HEK293 (cell line): Measurements from ENCODE around the gene SERPINI1.

ENCODE experiments used
- CTCF ChIA-PET: fragments of 350-600 bp; formaldehyde crosslinking; extraction: SDS; loops from one replicate; lab custom pipeline; 2021; ENCODE audit warnings: antibody characterized with exemption; lab: Yijun Ruan, JAX
- POLR2A ChIA-PET: fragments of 300-600 bp; formaldehyde crosslinking; extraction: SDS; loops from one replicate; lab custom pipeline; 2020; ENCODE audit warnings: antibody characterized with exemption, inconsistent platforms; lab: Yijun Ruan, JAX
- H3K27ac ChIP-seq: fragments of 200-500 bp; sonication (Bioruptor generic); 2 replicates; pipeline ENCODE4 v1.5.1; 2014; ENCODE audit warnings: low read depth, low read length, control low read depth, inconsistent platforms; ENCODE audit errors: extremely low read depth
- H3K36me3 ChIP-seq, 2 experiments: fragments of 200-500 bp in 1 of 2; sonication (Bioruptor generic) in 1 of 2; 1 replicate in 1 of 2; 2 replicates in 1 of 2; pipeline ENCODE4 v1.5.1; 2014 to 2017; ENCODE audit warnings: inconsistent platforms in 2 of 2, low read length in 2 of 2; ENCODE audit not compliant: control insufficient read depth in 2 of 2, insufficient read depth in 1 of 2
- H3K4me1 ChIP-seq: fragments of 200-500 bp; sonication (Bioruptor generic); 2 replicates; pipeline ENCODE4 v1.5.1; 2014; ENCODE audit warnings: mild to moderate bottlenecking, low read length, inconsistent platforms; ENCODE audit not compliant: control insufficient read depth, insufficient read depth
- H3K4me3 ChIP-seq: 2 replicates; pipeline ENCODE4 v1.5.1; 2011; ENCODE audit warnings: low read depth, mild to moderate bottlenecking, control low read depth, low read length, moderate library complexity
- H3K9me3 ChIP-seq: fragments of 200-500 bp; sonication (Bioruptor generic); 2 replicates; pipeline ENCODE4 v1.5.1; 2014; ENCODE audit warnings: low read depth, low read length, inconsistent platforms; ENCODE audit not compliant: control insufficient read depth, insufficient read depth
- BCL11A ChIP-seq: fragments of 450-650 bp; formaldehyde crosslinking; IDR thresholded peaks from 2 replicates; pipeline ENCODE4 v1.5.1; 2016; ENCODE audit warnings: low read depth, missing biosample characterization, missing genetic modification characterization
- KLF1 ChIP-seq: fragments of 450-650 bp; formaldehyde crosslinking; IDR thresholded peaks from 2 replicates; pipeline ENCODE4 v1.5.1; 2016; ENCODE audit warnings: missing biosample characterization, missing genetic modification characterization
- KLF10 ChIP-seq: fragments of 450-650 bp; IDR thresholded peaks from 2 replicates; pipeline ENCODE4 v1.5.1; 2018; ENCODE audit warnings: missing biosample characterization, mild to moderate bottlenecking, missing genetic modification characterization
- PRDM1 ChIP-seq: fragments of 450-650 bp; formaldehyde crosslinking; IDR thresholded peaks from 2 replicates; pipeline ENCODE4; 2016; ENCODE audit warnings: missing biosample characterization, missing genetic modification characterization
- SETDB1 ChIP-seq: IDR thresholded peaks from one replicate; pipeline ENCODE4 v1.6.1; 2017; ENCODE audit warnings: mild to moderate bottlenecking, low read length, moderate library complexity, mixed read lengths; ENCODE audit not compliant: insufficient read length
- ZBTB21 ChIP-seq: fragments of 450-650 bp; formaldehyde crosslinking; IDR thresholded peaks from 2 replicates; pipeline ENCODE4 v1.5.1; 2017; ENCODE audit warnings: missing biosample characterization, missing genetic modification characterization
- ZFP41 ChIP-seq: fragments of 450-650 bp; formaldehyde crosslinking; IDR thresholded peaks from 2 replicates; pipeline ENCODE4 v1.5.1; 2016; ENCODE audit warnings: missing biosample characterization, missing genetic modification characterization, borderline replicate concordance
- ZNF2 ChIP-seq: fragments of 450-650 bp; formaldehyde crosslinking; IDR thresholded peaks from 2 replicates; pipeline ENCODE4 v1.5.1; 2016; ENCODE audit warnings: missing biosample characterization, missing genetic modification characterization
- ZNF221 ChIP-seq: fragments of 450-650 bp; formaldehyde crosslinking; IDR thresholded peaks from 2 replicates; pipeline ENCODE4 v1.5.1; 2017; ENCODE audit warnings: missing biosample characterization, missing genetic modification characterization, borderline replicate concordance
- ZNF302 ChIP-seq: fragments of 450-650 bp; formaldehyde crosslinking; IDR thresholded peaks from 2 replicates; pipeline ENCODE4 v1.5.1; 2016; ENCODE audit warnings: missing biosample characterization, missing genetic modification characterization, low read depth
- ZNF530 ChIP-seq: fragments of 450-650 bp; formaldehyde crosslinking; IDR thresholded peaks from 2 replicates; pipeline ENCODE4 v1.5.1; 2016; ENCODE audit warnings: low read depth, missing biosample characterization, missing genetic modification characterization
- ZNF596 ChIP-seq: fragments of 450-650 bp; IDR thresholded peaks from 2 replicates; pipeline ENCODE4 v1.5.0; 2018; ENCODE audit warnings: missing biosample characterization, mild to moderate bottlenecking, missing genetic modification characterization, moderate library complexity
- ZNF701 ChIP-seq: fragments of 450-650 bp; formaldehyde crosslinking; IDR thresholded peaks from 2 replicates; pipeline ENCODE4 v1.5.1; 2016; ENCODE audit warnings: missing biosample characterization, missing genetic modification characterization
- TF ChIP-seq, protein P1 (sequence below): fragments of 450-650 bp; formaldehyde crosslinking; IDR thresholded peaks from 2 replicates; pipeline ENCODE4 v1.5.1; 2016; ENCODE audit warnings: missing biosample characterization, missing genetic modification characterization
- TF ChIP-seq, protein P2 (sequence below): fragments of 450-650 bp; formaldehyde crosslinking; IDR thresholded peaks from 2 replicates; pipeline ENCODE4 v1.5.1; 2016; ENCODE audit warnings: missing biosample characterization, missing genetic modification characterization
- TF ChIP-seq, protein P3 (sequence below): IDR thresholded peaks from 2 replicates; pipeline ENCODE4 v1.6.1; 2011; ENCODE audit warnings: mild to moderate bottlenecking, low read depth, low read length, borderline replicate concordance
- TF ChIP-seq, protein P4 (sequence below): fragments of 450-650 bp; formaldehyde crosslinking; IDR thresholded peaks from 2 replicates; pipeline ENCODE4 v1.5.1; 2017; ENCODE audit warnings: missing biosample characterization, missing genetic modification characterization

The SERPINI1 gene

GRCh38 chr3:167780214-167780883 is 44.8 kb downstream of the SERPINI1 start:
- CTCF ChIA-PET = no interaction called here
- POLR2A ChIA-PET = no interaction called here
- TF ChIP-seq ZBTB21 (tag by site-specific recombination) = no peak
- TF ChIP-seq, protein P1, sequence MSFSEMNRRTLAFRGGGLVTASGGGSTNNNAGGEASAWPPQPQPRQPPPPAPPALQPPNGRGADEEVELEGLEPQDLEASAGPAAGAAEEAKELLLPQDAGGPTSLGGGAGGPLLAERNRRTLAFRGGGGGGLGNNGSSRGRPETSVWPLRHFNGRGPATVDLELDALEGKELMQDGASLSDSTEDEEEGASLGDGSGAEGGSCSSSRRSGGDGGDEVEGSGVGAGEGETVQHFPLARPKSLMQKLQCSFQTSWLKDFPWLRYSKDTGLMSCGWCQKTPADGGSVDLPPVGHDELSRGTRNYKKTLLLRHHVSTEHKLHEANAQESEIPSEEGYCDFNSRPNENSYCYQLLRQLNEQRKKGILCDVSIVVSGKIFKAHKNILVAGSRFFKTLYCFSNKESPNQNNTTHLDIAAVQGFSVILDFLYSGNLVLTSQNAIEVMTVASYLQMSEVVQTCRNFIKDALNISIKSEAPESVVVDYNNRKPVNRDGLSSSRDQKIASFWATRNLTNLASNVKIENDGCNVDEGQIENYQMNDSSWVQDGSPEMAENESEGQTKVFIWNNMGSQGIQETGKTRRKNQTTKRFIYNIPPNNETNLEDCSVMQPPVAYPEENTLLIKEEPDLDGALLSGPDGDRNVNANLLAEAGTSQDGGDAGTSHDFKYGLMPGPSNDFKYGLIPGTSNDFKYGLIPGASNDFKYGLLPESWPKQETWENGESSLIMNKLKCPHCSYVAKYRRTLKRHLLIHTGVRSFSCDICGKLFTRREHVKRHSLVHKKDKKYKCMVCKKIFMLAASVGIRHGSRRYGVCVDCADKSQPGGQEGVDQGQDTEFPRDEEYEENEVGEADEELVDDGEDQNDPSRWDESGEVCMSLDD (tag by site-specific recombination) = no peak
- TF ChIP-seq ZNF302 = no peak
- no peak for TF ChIP-seq ZNF530 (tag by site-specific recombination)
- no peak for TF ChIP-seq ZFP41
- no peak for TF ChIP-seq BCL11A (tag by site-specific recombination)
- no peak for TF ChIP-seq KLF10 (tag by site-specific recombination)
- TF ChIP-seq ZNF701 (tag by site-specific recombination) = no peak
- no peak for TF ChIP-seq ZNF2 (tag by site-specific recombination)
- TF ChIP-seq, protein P2, sequence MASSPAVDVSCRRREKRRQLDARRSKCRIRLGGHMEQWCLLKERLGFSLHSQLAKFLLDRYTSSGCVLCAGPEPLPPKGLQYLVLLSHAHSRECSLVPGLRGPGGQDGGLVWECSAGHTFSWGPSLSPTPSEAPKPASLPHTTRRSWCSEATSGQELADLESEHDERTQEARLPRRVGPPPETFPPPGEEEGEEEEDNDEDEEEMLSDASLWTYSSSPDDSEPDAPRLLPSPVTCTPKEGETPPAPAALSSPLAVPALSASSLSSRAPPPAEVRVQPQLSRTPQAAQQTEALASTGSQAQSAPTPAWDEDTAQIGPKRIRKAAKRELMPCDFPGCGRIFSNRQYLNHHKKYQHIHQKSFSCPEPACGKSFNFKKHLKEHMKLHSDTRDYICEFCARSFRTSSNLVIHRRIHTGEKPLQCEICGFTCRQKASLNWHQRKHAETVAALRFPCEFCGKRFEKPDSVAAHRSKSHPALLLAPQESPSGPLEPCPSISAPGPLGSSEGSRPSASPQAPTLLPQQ = no peak
- TF ChIP-seq, protein P3, sequence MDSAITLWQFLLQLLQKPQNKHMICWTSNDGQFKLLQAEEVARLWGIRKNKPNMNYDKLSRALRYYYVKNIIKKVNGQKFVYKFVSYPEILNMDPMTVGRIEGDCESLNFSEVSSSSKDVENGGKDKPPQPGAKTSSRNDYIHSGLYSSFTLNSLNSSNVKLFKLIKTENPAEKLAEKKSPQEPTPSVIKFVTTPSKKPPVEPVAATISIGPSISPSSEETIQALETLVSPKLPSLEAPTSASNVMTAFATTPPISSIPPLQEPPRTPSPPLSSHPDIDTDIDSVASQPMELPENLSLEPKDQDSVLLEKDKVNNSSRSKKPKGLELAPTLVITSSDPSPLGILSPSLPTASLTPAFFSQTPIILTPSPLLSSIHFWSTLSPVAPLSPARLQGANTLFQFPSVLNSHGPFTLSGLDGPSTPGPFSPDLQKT = no peak
- no peak for TF ChIP-seq ZNF221 (tag by site-specific recombination)
- TF ChIP-seq ZNF596 (tag by site-specific recombination) = no peak
- no peak for TF ChIP-seq KLF1
- TF ChIP-seq, protein P4, sequence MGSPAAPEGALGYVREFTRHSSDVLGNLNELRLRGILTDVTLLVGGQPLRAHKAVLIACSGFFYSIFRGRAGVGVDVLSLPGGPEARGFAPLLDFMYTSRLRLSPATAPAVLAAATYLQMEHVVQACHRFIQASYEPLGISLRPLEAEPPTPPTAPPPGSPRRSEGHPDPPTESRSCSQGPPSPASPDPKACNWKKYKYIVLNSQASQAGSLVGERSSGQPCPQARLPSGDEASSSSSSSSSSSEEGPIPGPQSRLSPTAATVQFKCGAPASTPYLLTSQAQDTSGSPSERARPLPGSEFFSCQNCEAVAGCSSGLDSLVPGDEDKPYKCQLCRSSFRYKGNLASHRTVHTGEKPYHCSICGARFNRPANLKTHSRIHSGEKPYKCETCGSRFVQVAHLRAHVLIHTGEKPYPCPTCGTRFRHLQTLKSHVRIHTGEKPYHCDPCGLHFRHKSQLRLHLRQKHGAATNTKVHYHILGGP (tag by site-specific recombination) = no peak
- no peak for TF ChIP-seq SETDB1

DNA sequence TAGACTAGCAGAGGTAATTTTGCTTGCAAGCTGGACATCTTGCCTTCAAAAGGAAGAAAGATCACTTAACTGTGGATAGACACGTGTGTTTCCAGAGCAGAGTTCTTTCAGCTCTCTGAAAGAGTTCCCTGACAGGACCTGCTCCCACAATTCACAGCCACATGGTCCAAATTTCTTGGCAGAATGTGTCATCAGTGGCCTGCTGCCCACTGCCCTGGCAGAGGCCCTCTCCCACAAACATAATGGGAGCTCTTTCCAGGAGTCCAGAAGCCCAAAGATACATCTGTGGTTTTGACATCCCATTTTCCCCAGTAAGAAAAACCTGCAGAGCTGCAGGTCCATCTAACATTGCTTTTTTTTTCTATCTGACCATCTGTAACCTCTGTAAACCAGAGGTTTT is 48.3 kb downstream of the SERPINI1 start:
- Histone ChIP-seq H3K36me3 (no peaks in the 10 kb centered on the region), H3K4me3 (no peak overlapping the region), H3K9me3 (no peaks in the 10 kb centered on the region), H3K27ac (no peak overlapping the region), H3K4me1 (no peaks in the 10 kb centered on the region)
- POLR2A ChIA-PET = no interaction called here
- CTCF ChIA-PET = interaction anchor here (0.7 kb wide), 1 partner anchor 56 kb away, joined by 3 read pairs; no protein-coding TSS in a partner anchor
- TF ChIP-seq PRDM1 (tag by site-specific recombination) = no peak

More at GRCh38 chr3:167780214-167780883, 44.8 kb downstream of the SERPINI1 start:
- no peak overlapping the region for H3K4me3 ChIP-seq
- no peaks in the 10 kb centered on the region for H3K9me3 ChIP-seq
- no peaks in the 10 kb centered on the region for H3K36me3 ChIP-seq
- H3K4me1 ChIP-seq = no peaks in the 10 kb centered on the region
- H3K27ac ChIP-seq = no peak overlapping the region
